ENCODE measurements around the gene SF3A2.

DNA sequence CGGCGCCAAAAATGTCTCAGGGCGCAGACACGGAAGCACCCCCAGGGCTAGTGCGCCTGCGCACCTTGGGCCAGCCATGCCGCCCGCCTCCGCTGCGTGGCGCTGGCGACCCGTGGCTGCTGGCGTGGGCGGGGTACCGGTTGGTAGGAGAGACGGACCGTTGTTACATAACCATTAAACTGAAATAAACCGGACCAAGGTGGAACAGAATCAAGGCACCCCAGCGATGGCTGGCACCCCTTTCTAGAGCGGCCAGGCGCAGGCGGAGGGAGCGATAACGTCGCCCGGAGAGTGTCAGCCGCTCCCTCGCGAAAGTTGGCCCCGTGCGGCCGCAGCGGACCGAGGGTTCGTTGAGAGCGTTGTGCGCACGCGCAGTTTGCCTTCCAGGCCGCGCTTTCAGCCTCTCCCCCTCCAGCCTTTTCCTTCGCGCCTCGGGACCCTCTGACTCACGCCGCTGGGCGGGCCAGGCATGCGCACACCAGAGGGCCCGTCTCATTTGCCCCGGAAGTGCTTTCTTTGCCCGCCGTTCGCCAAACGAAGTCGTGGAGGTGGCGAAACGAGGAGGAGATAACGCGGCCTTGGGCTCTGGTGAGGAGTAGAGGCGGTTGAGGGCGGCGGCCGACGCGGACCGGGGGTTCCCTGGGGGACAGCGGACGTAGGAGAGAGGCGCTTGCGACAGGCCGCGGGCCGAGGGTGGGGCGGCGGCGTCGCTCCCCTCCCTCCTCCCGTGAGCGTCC, at the start of gene SF3A2, which contains the start of gene PLEKHJ1:
- TF ChIP-seq POLR2AphosphoS5 (IDR thresholded peaks at IDR 0.05; ENCODE audit: low read depth, low read length): peak; percentile 76
- TF ChIP-seq SPI1 (IDR thresholded peaks at IDR 0.05; ENCODE audit: low read depth, low read length): no peak
- TF ChIP-seq POLR2A (IDR thresholded peaks at IDR 0.05; ENCODE audit: low read depth, low read length): peak; percentile 76
- peak; percentile 77 for TF ChIP-seq TAF1 (IDR thresholded peaks at IDR 0.05; ENCODE audit: low read depth, low read length)
- TF ChIP-seq POU2F2 (IDR thresholded peaks at IDR 0.05; ENCODE audit: low read depth, low read length): peak; percentile 57; the same call in 1 of the 2 replicates
- TF ChIP-seq PAX5 (IDR thresholded peaks at IDR 0.05; ENCODE audit: insufficient read depth, low read length, severe bottlenecking): peak; percentile 69

Data from GM12891 (cell line).